Activated T-cell treated with anti-CD3 and anti-CD28 coated beads for 24 hours (primary cell): ENCODE measurements around the gene IRAK4.
A peak's percentile ranks its signal among the peaks of the same experiment; 100 is the strongest.
"Not testable (repeated sequence)": the region's sequence is repeated elsewhere in the genome, so short reads cannot be mapped to it uniquely, and the experiment has no call there.

Experiments used
- DNase-seq: peaks from one replicate; pipeline ENCODE4 v3.0.0-alpha.2; 2020; ENCODE audit warnings: low read depth

IRAK4 gene

GRCh38 chr12:43758728-43759563 is at the start of gene IRAK4, which contains the start of gene PUS7L:
IRAK4 (plus strand) TSS chr12:43758951; CDS start chr12:43768112, 9,161 bp downstream.
PUS7L (minus strand) TSS chr12:43758790; CDS start chr12:43755245, 3,545 bp downstream.
- peak; percentile 93 for DNase-seq

- no peak for DNase-seq
Measured at GRCh38 chr12:43711348-43711747, 47.4 kb upstream of the IRAK4 start.

- DNase-seq = no peak
Measured at GRCh38 chr12:43722621-43723020, 36.1 kb upstream of the IRAK4 start.

GRCh38 chr12:43723134-43723533 is 35.6 kb upstream of the IRAK4 start:
- no peak for DNase-seq

- DNase-seq = no peak
Measured at GRCh38 chr12:43728117-43728516, 30.6 kb upstream of the IRAK4 start.

- no peak for DNase-seq
Measured at GRCh38 chr12:43728698-43729097, 30.1 kb upstream of the IRAK4 start.

- DNase-seq = no peak
Measured at GRCh38 chr12:43730283-43730682, 28.5 kb upstream of the IRAK4 start.

- no peak for DNase-seq
Measured at GRCh38 chr12:43733687-43734086, 25.1 kb upstream of the IRAK4 start.

- no peak for DNase-seq
Measured at GRCh38 chr12:43736927-43737440, 21.8 kb upstream of the IRAK4 start.

GRCh38 chr12:43737646-43738045 is 21.1 kb upstream of the IRAK4 start:
- DNase-seq = no peak

GRCh38 chr12:43740511-43741100 is 18.1 kb upstream of the IRAK4 start:
- DNase-seq = no peak

- no peak for DNase-seq
Measured at GRCh38 chr12:43742106-43742505, 16.6 kb upstream of the IRAK4 start.

GRCh38 chr12:43744826-43745225 is 13.9 kb upstream of the IRAK4 start:
- no peak for DNase-seq

- no peak for DNase-seq
Measured at GRCh38 chr12:43749016-43749415, 9.7 kb upstream of the IRAK4 start.

GRCh38 chr12:43750814-43751213 is 7.9 kb upstream of the IRAK4 start:
- DNase-seq = no peak

GRCh38 chr12:43751360-43751759 is 7.4 kb upstream of the IRAK4 start:
- DNase-seq = not testable (repeated sequence)

- DNase-seq = no peak
Measured at GRCh38 chr12:43754015-43754414, 4.7 kb upstream of the IRAK4 start.

- peak; percentile 7 for DNase-seq
Measured at GRCh38 chr12:43758247-43758727, 464 bp upstream of the IRAK4 start.

GRCh38 chr12:43760396-43760795 is 1.6 kb downstream of the IRAK4 start:
- no peak for DNase-seq

- DNase-seq = no peak
Measured at GRCh38 chr12:43761500-43761899, 2.7 kb downstream of the IRAK4 start.

- DNase-seq = no peak
Measured at GRCh38 chr12:43762596-43762995, 3.8 kb downstream of the IRAK4 start.

GRCh38 chr12:43763769-43764168 is 5.0 kb downstream of the IRAK4 start:
- no peak for DNase-seq

GRCh38 chr12:43764528-43764927 is 5.8 kb downstream of the IRAK4 start:
- DNase-seq = no peak
